Nephron (organoid): ENCODE results near the gene AGPAT3.
A peak's percentile ranks its signal among the peaks of the same experiment; 100 is the strongest.

ENCODE experiments used
- H3K27ac Mint-ChIP-seq, 3 experiments: 2 replicates each; pipeline ENCODE4 v1.8.0; 2020; ENCODE audit warnings: mixed read lengths in 3 of 3, mild to moderate bottlenecking in 2 of 3, moderate library complexity in 1 of 3
- H3K27me3 Mint-ChIP-seq: 2 replicates; pipeline ENCODE4 v1.8.0; 2021; ENCODE audit warnings: low read depth, mild to moderate bottlenecking, moderate library complexity, mixed read lengths
- H3K36me3 Mint-ChIP-seq: 2 replicates; pipeline ENCODE4 v1.8.0; 2020; ENCODE audit warnings: low read depth, mixed read lengths
- H3K4me1 Mint-ChIP-seq: 2 replicates; pipeline ENCODE4 v1.8.0; 2020; ENCODE audit warnings: mixed read lengths
- H3K4me3 Mint-ChIP-seq, 3 experiments: 2 replicates each; pipeline ENCODE4 v1.8.0; 2020; ENCODE audit warnings: mild to moderate bottlenecking in 3 of 3, mixed read lengths in 3 of 3, moderate library complexity in 2 of 3
- H3K9me3 Mint-ChIP-seq: 2 replicates; pipeline ENCODE4 v1.8.0; 2020; ENCODE audit warnings: mixed read lengths
- CTCF ChIP-seq, 3 experiments: fragments of 200-600 bp; sonication (generic); IDR thresholded peaks; one replicate each; pipeline ENCODE4 v1.5.0; 2021; ENCODE audit warnings: antibody characterized with exemption in 3 of 3; ENCODE audit not compliant: unreplicated experiment in 3 of 3

AGPAT3 gene

GRCh38 chr21:43959231-43960116 is 94.5 kb downstream of the AGPAT3 start:
- peaks cover 30% of the 10 kb centered on the region for H3K36me3 Mint-ChIP-seq
- peak overlapping the region in 1 of 3 experiments; percentile 48 for H3K27ac Mint-ChIP-seq
- no peak overlapping the region for H3K4me3 Mint-ChIP-seq
- peaks cover 10% of the 10 kb centered on the region for H3K4me1 Mint-ChIP-seq
- no peaks in the 10 kb centered on the region for H3K27me3 Mint-ChIP-seq
- no peak for TF ChIP-seq CTCF (IDR thresholded peaks at IDR 0.05; ENCODE audit: unreplicated experiment in 3 of 3)
- H3K9me3 Mint-ChIP-seq, result peaks cover 2% of the 10 kb centered on the region

DNA sequence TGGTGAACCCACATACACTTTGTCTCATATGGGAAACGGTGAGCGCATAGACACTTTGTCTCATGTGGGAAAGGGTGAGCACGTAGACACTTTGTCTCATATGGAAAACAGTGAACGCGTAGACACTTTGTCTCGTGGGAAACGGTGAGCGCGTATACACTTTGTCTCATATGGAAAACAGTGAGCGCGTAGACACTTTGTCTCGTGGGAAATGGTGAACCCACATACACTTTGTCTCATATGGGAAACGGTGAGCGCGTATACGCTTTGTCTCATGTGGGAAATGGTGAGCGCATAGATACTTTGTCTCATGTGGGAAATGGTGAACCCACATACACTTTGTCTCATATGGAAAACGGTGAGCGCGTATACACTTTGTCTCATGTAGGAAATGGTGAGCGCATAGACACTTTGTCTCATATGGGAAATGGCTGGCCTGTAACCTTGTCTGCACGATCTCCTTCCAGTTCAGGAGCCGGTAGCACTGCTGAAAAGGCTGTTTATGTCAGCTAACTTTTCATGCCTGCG is 96.4 kb downstream of the AGPAT3 start:
- H3K36me3 Mint-ChIP-seq, result peaks cover 33% of the 10 kb centered on the region
- peaks cover 6% of the 10 kb centered on the region for H3K4me1 Mint-ChIP-seq
- no peaks in the 10 kb centered on the region for H3K27me3 Mint-ChIP-seq
- peaks cover 2% of the 10 kb centered on the region for H3K9me3 Mint-ChIP-seq
- H3K27ac Mint-ChIP-seq, result peak overlapping the region in 1 of 3 experiments; percentile 19
- TF ChIP-seq CTCF (IDR thresholded peaks at IDR 0.05; ENCODE audit: unreplicated experiment in 3 of 3), result no peak
- H3K4me3 Mint-ChIP-seq, result no peak overlapping the region

GRCh38 chr21:43965911-43966585 is 101.0 kb downstream of the AGPAT3 start:
- Mint-ChIP-seq H3K4me1 (peaks cover 7% of the 10 kb centered on the region), H3K9me3 (peaks cover 2% of the 10 kb centered on the region), H3K36me3 (peaks cover 34% of the 10 kb centered on the region), H3K27me3 (no peaks in the 10 kb centered on the region), H3K27ac (no peak overlapping the region), H3K4me3 (no peak overlapping the region)
- TF ChIP-seq CTCF (IDR thresholded peaks at IDR 0.05; ENCODE audit: unreplicated experiment in 3 of 3), result no peak

- Mint-ChIP-seq H3K9me3 (peaks cover 2% of the 10 kb centered on the region), H3K27ac (no peak overlapping the region), H3K4me3 (no peak overlapping the region), H3K36me3 (peaks cover 35% of the 10 kb centered on the region), H3K4me1 (peaks cover 11% of the 10 kb centered on the region), H3K27me3 (no peaks in the 10 kb centered on the region)
- TF ChIP-seq CTCF (IDR thresholded peaks at IDR 0.05; ENCODE audit: unreplicated experiment in 3 of 3), result no peak
Observed at GRCh38 chr21:43966946-43967512, 102.0 kb downstream of the AGPAT3 start.

DNA sequence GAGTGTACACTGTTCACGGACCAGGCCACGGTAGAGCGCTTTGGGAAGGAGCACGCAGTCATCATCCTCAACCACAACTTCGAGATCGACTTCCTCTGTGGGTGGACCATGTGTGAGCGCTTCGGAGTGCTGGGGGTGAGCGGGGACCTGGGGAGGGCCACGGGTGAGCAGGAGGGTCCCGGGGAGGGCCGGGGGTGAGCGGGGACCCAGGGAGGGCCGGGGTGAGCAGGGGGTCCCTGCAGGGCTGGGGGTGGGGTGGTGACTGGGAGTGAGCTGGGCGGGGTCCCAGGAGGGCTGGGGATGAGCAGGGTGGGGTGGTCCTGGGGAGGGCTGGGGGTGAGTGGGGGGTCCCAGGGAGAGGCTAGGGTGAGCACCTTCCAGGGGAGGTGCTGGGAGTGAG is 103.0 kb downstream of the AGPAT3 start:
- TF ChIP-seq CTCF (IDR thresholded peaks at IDR 0.05; ENCODE audit: unreplicated experiment in 3 of 3), result no peak
- Mint-ChIP-seq H3K27ac (no peak overlapping the region), H3K9me3 (peaks cover 2% of the 10 kb centered on the region), H3K27me3 (no peaks in the 10 kb centered on the region), H3K4me3 (no peak overlapping the region), H3K4me1 (peaks cover 16% of the 10 kb centered on the region), H3K36me3 (peaks cover 35% of the 10 kb centered on the region)
